HepG2 (cell line): ENCODE data around the gene DGKG. TPM values are rescaled to one million over a fixed set of nuclear protein-coding genes. Genes with fewer than 3 reads are reported as not detected.

Experiments used
- ATAC-seq: fragments of 200-7000 bp; cut with Tn5 transposase; 3 replicates; pipeline ENCODE4 v1.9.1; 2020; ENCODE audit warnings: mild to moderate bottlenecking, moderate library complexity
- BruUV-seq: library from RNA; stranded (reverse); fragments of 400-500 nt; replicated peaks from 2 replicates; lab custom pipeline; 2021; lab: Mats Ljungman, UMichigan
- CTCF ChIA-PET: fragments of 300-600 bp; formaldehyde crosslinking; extraction: SDS; loops from one replicate; lab custom pipeline; 2021; ENCODE audit warnings: low total read pairs, inconsistent platforms, low intra/inter-chr PET ratio; lab: Yijun Ruan, JAX
- POLR2A ChIA-PET: fragments of 350-600 bp; sonication (Branson Sonifier 250); formaldehyde crosslinking; loops from one replicate; lab custom pipeline; 2020; ENCODE audit warnings: antibody characterized with exemption, inconsistent platforms; lab: Yijun Ruan, JAX
- DNase-seq: peaks from one replicate; pipeline ENCODE4 v3.0.0-alpha.2; 2015; ENCODE audit warnings: low spot score
- FAIRE-seq: peaks from 3 replicates; lab custom pipeline; 2011; peaks lifted over from hg19 to GRCh38; lab: Jason Lieb, UNC
- H2AFZ ChIP-seq: one replicate; pipeline ENCODE4 v1.6.1; 2011; ENCODE audit warnings: low read length, inconsistent platforms
- H3K27ac ChIP-seq: fragments of 300-600 bp; 3 replicates; pipeline ENCODE4 v1.8.0; 2011; ENCODE audit warnings: mixed run types, mild to moderate bottlenecking, mixed read lengths, low read length, inconsistent platforms; ENCODE audit not compliant: insufficient read depth; ENCODE audit errors: extremely low read length
- H3K27me3 ChIP-seq, 2 experiments: fragments of 200-600 bp in 1 of 2; 2 replicates in 1 of 2; 3 replicates in 1 of 2; pipeline versions ENCODE4 v1.6.0 to v1.8.0; 2011; ENCODE audit warnings: low read length in 2 of 2, mild to moderate bottlenecking in 2 of 2, moderate library complexity in 2 of 2, inconsistent platforms in 1 of 2; ENCODE audit not compliant: insufficient read depth in 2 of 2, control insufficient read depth in 1 of 2
- H3K36me3 ChIP-seq, 2 experiments: fragments of 200-600 bp in 1 of 2; replicated peaks in 1 of 2; 2 replicates in 1 of 2; 3 replicates in 1 of 2; pipeline versions ENCODE4 v1.5.1 to v1.8.0; 2011; ENCODE audit warnings: low read length in 2 of 2, inconsistent platforms in 1 of 2; ENCODE audit not compliant: insufficient read depth in 2 of 2, control insufficient read depth in 1 of 2
- H3K4me1 ChIP-seq: 2 replicates; pipeline ENCODE4 v1.5.1; 2012; ENCODE audit warnings: low read length, inconsistent platforms; ENCODE audit not compliant: insufficient read depth
- H3K4me2 ChIP-seq: 2 replicates; pipeline ENCODE4 v1.6.0; 2011; ENCODE audit warnings: low read depth, low read length, inconsistent platforms
- H3K4me3 ChIP-seq, 3 experiments: fragments of 200-600 bp in 1 of 3; sonication (generic), shearing (Covaris generic) in 1 of 3; replicated peaks in 1 of 3; 2 replicates each; pipeline ENCODE4 v1.5.1; 2011 to 2016; ENCODE audit warnings: low read length in 3 of 3, inconsistent platforms in 2 of 3, low read depth in 2 of 3, mild to moderate bottlenecking in 2 of 3, control low read depth in 1 of 3, mixed read lengths in 1 of 3; ENCODE audit not compliant: insufficient read depth in 1 of 3
- H3K79me2 ChIP-seq: one replicate; pipeline ENCODE4 v1.6.1; 2011; ENCODE audit warnings: low read length, inconsistent platforms; ENCODE audit not compliant: insufficient read depth
- H3K9ac ChIP-seq: 2 replicates; pipeline ENCODE4 v1.6.0; 2011; ENCODE audit warnings: mild to moderate bottlenecking, low read depth, low read length, inconsistent platforms; ENCODE audit not compliant: insufficient read depth
- H3K9me3 ChIP-seq: 2 replicates; pipeline ENCODE4 v1.5.1; 2012; ENCODE audit warnings: mild to moderate bottlenecking, low read length
- H4K20me1 ChIP-seq: 2 replicates; pipeline ENCODE4 v1.6.0; 2011; ENCODE audit warnings: inconsistent platforms, mild to moderate bottlenecking, low read length, moderate library complexity; ENCODE audit not compliant: insufficient read depth
- AGO1 ChIP-seq: fragments of 200-400 bp; formaldehyde crosslinking; IDR thresholded peaks from 2 replicates; pipeline ENCODE4 v1.6.1; 2017; ENCODE audit warnings: mild to moderate bottlenecking, low read depth, low read length, moderate library complexity; ENCODE audit not compliant: poor library complexity, severe bottlenecking
- AHR ChIP-seq: IDR thresholded peaks from 2 replicates; pipeline ENCODE4 v1.6.1; 2018; ENCODE audit warnings: missing genetic modification reagents, missing compliant biosample characterization
- DMAP1 ChIP-seq: IDR thresholded peaks from 2 replicates; pipeline ENCODE4 v1.6.1; 2016
- ZKSCAN5 ChIP-seq: sonication (generic); formaldehyde crosslinking; IDR thresholded peaks from 2 replicates; pipeline ENCODE4 v1.5.1; 2020; ENCODE audit warnings: mild to moderate bottlenecking, missing genetic modification reagents
- ZNF296 ChIP-seq: sonication (generic); formaldehyde crosslinking; conservative IDR thresholded peaks from 2 replicates; pipeline ENCODE4 v1.5.0; 2020; ENCODE audit warnings: mild to moderate bottlenecking, missing genetic modification reagents
- ZNF629 ChIP-seq: sonication (generic); formaldehyde crosslinking; conservative IDR thresholded peaks from 2 replicates; pipeline ENCODE4 v1.5.0; 2020; ENCODE audit warnings: missing genetic modification reagents
- WGBS: methylation state at CpG from one replicate; pipeline ENCODE4 v1.1.6; 2017; ENCODE audit warnings: low lambda C conversion rate; 5-methylcytosine and 5-hydroxymethylcytosine counted together
- in situ Hi-C: cut with HindIII; loops from 2 replicates; pipeline ENCODE4 v1.10.0; 2017; ENCODE audit warnings: low pct_unique_long_range_greater_than_20kb; ENCODE audit not compliant: extremely low pct_ligation_motif_present
- intact Hi-C: fragments of 100-400 bp; cut with micrococcal nuclease; formaldehyde crosslinking; loops from one replicate; pipeline ENCODE4 v1.10.0; 2022; ENCODE audit not compliant: unreplicated experiment
- polyA plus RNA-seq, 8 experiments: library from polyadenylated mRNA; depleted of rRNA in 3 of 8; stranded (reverse) in 7 of 8; unstranded in 1 of 8; fragments of >200 nt; fragmentation: Illumina TruSeq in 4 of 8; extraction: Trizol in 4 of 8; gene quantifications; 2 replicates each; pipeline versions ENCODE4 v1.2.1 to v1.2.3, GENCODE V29; 2011 to 2016; ENCODE audit warnings: low read depth in 4 of 8, missing spikeins in 1 of 8, mixed read lengths in 1 of 8; ENCODE audit not compliant: insufficient read depth in 1 of 8
- total RNA-seq, 5 experiments: library from RNA; depleted of rRNA; stranded (reverse); fragments of >200 nt; fragmentation: Illumina TruSeq; extraction: Trizol; gene quantifications; 2 replicates each; pipeline ENCODE4 v1.2.3, GENCODE V29; 2016; ENCODE audit warnings: low read depth in 1 of 5
- TF ChIP-seq, protein P1 (sequence below): sonication (generic); formaldehyde crosslinking; IDR thresholded peaks from 2 replicates; pipeline ENCODE4 v1.8.1; 2023; ENCODE audit warnings: mild to moderate bottlenecking, missing genetic modification reagents
- TF ChIP-seq, protein P2 (sequence below): IDR thresholded peaks from 2 replicates; pipeline ENCODE4 v1.6.1; 2016; ENCODE audit warnings: low read depth

The DGKG gene
- total and polyA plus RNA-seq, 2 of the 13 experiments (the other 11 are each of a cell fraction or from before 2014, with no cell fraction given), result 3.8 to 6.2 TPM

DNA sequence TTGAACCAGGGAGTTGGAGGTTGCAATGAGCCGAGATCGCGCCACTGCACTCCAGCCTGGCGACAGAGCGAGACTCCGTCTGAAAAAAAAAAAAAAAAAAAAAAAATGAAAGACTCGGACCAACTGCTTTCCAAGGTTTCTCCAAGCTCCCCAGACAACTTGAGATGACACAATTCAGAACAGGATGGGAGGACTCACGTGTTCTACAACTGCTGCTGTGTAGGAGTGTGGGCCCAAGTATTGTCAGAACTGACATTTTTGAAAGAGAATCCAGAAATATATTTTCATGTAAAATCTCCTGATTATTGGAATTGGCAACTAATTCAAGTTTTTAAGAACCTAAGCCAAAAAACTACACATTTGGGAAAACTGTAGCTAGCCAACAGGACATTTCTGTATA, 143.6 kb downstream of the DGKG start:
- no peak for DNase-seq
- ATAC-seq, result no peak
- Histone ChIP-seq H3K9me3 (no peaks in the 10 kb centered on the region), H3K9ac (no peak overlapping the region), H3K79me2 (no peaks in the 10 kb centered on the region), H3K4me1 (peaks cover 19% of the 10 kb centered on the region), H3K4me3 (no peak overlapping the region), H3K36me3 (peaks cover 0 to 1% of the 10 kb centered on the region in 2 experiments; a peak in 1 of 5 replicates), H2AFZ (no peak overlapping the region), H4K20me1 (no peaks in the 10 kb centered on the region), H3K4me2 (no peak overlapping the region), H3K27me3 (no peaks in the 10 kb centered on the region), H3K27ac (no peak overlapping the region)
- BruUV-seq, result no TSS peak
- ChIA-PET POLR2A (interaction anchor here (1.6 kb wide), 1 partner anchor 9 kb away, joined by 7 read pairs; no protein-coding TSS in a partner anchor), CTCF (no interaction called here)
- in situ Hi-C loops, result no loop called here
- FAIRE-seq, result no peak
- intact Hi-C loops, result no loop called here
- WGBS, result 94% methylated on average over 8 of the region's 8 CpGs
- TF ChIP-seq AHR (CRISPR knock-in tag) (no peak), AGO1 (no peak), ZNF629 (CRISPR knock-in tag) (no peak), ZKSCAN5 (no peak), ZNF296 (CRISPR knock-in tag) (no peak), DMAP1 (no peak)
- TF ChIP-seq, protein P1, sequence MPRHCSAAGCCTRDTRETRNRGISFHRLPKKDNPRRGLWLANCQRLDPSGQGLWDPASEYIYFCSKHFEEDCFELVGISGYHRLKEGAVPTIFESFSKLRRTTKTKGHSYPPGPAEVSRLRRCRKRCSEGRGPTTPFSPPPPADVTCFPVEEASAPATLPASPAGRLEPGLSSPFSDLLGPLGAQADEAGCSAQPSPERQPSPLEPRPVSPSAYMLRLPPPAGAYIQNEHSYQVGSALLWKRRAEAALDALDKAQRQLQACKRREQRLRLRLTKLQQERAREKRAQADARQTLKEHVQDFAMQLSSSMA (CRISPR knock-in tag), result no peak
- TF ChIP-seq, protein P2, sequence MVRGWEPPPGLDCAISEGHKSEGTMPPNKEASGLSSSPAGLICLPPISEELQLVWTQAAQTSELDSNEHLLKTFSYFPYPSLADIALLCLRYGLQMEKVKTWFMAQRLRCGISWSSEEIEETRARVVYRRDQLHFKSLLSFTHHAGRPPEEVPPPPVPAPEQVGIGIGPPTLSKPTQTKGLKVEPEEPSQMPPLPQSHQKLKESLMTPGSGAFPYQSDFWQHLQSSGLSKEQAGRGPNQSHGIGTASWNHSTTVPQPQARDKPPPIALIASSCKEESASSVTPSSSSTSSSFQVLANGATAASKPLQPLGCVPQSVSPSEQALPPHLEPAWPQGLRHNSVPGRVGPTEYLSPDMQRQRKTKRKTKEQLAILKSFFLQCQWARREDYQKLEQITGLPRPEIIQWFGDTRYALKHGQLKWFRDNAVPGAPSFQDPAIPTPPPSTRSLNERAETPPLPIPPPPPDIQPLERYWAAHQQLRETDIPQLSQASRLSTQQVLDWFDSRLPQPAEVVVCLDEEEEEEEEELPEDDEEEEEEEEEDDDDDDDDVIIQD (CRISPR knock-in tag), result no peak
